Transverse colon (tissue), 4 donors: ENCODE results near the gene STAT3. TPM values are rescaled to one million over a fixed set of nuclear protein-coding genes. Genes with fewer than 3 reads are reported as not detected.
A peak's percentile ranks its signal among the peaks of the same experiment; 100 is the strongest.

Experiments used
- DNase-seq: peaks from one replicate; pipeline ENCODE4 v3.0.0-alpha.2; 2019
- H3K27ac ChIP-seq, 4 donors: fragments of 200-600 bp; sonication (generic); 2 replicates each; pipeline ENCODE4 v1.5.1; 2016 to 2018; ENCODE audit warnings: inconsistent platforms in 4 of 4
- H3K27me3 ChIP-seq: fragments of 200-600 bp; sonication (generic); 2 replicates; pipeline ENCODE4 v1.5.1; 2017; ENCODE audit warnings: inconsistent platforms
- H3K36me3 ChIP-seq, 4 donors: fragments of 200-600 bp; sonication (generic); 2 replicates each; pipeline ENCODE4 v1.5.1; 2017 to 2019; ENCODE audit warnings: inconsistent platforms in 4 of 4
- H3K4me1 ChIP-seq, 4 donors: fragments of 200-600 bp; sonication (generic); 2 replicates each; pipeline ENCODE4 v1.5.1; 2017 to 2020; ENCODE audit warnings: inconsistent platforms in 4 of 4
- H3K4me3 ChIP-seq, 4 donors: fragments of 200-600 bp; sonication (generic); 1 replicate in 1 of 4; 2 replicates in 3 of 4; pipeline versions ENCODE4 v1.5.1 to v1.6.1; 2017 to 2019; ENCODE audit warnings: inconsistent platforms in 4 of 4
- H3K9me3 ChIP-seq, 2 donors: fragments of 200-600 bp; sonication (generic); 2 replicates each; pipeline ENCODE4 v1.5.1; 2017 to 2019; ENCODE audit warnings: inconsistent platforms in 2 of 2
- CTCF ChIP-seq, 5 experiments: fragments of 200-600 bp in 3 of 5; fragments of 450-650 bp in 2 of 5; sonication (generic) in 3 of 5; IDR thresholded peaks; 1 replicate in 2 of 5; 2 replicates in 3 of 5; pipeline ENCODE4 v1.5.1; 2016 to 2017; ENCODE audit warnings: antibody characterized with exemption in 5 of 5, inconsistent platforms in 3 of 5, mild to moderate bottlenecking in 2 of 5, moderate library complexity in 1 of 5
- EP300 ChIP-seq: sonication (generic); formaldehyde crosslinking; IDR thresholded peaks from one replicate; pipeline ENCODE4 v1.6.1; 2017; ENCODE audit warnings: antibody characterized with exemption, low read depth
- POLR2A ChIP-seq: fragments of 450-650 bp; IDR thresholded peaks from one replicate; pipeline ENCODE4 v1.6.1; 2016; ENCODE audit warnings: antibody characterized with exemption, mild to moderate bottlenecking, moderate library complexity
- POLR2AphosphoS5 ChIP-seq, 3 donors: sonication (generic); formaldehyde crosslinking; IDR thresholded peaks; one replicate each; pipeline ENCODE4 v1.6.1; 2016; ENCODE audit warnings: antibody characterized with exemption in 3 of 3
- WGBS, 2 donors: methylation state at CpG; one replicate each; pipeline ENCODE4 v1.1.5; 2018; ENCODE audit warnings: low coverage in 1 of 2; 5-methylcytosine and 5-hydroxymethylcytosine counted together
- in situ Hi-C, 4 donors: fragments of 200-750 bp; cut with MboI; loops; one replicate each; pipeline versions ENCODE4 v1.15.0 to v1.15.1; 2017; ENCODE audit warnings: low sequenced_read_pairs in 3 of 4, low pct_ligation_motif_present in 1 of 4, low pct_unique_long_range_greater_than_20kb in 1 of 4
- intact Hi-C: fragments of 100-400 bp; cut with DNase I; formaldehyde crosslinking; loops from one replicate; pipeline ENCODE4 v1.15.1; 2023; ENCODE audit warnings: low total_unique reads
- total RNA-seq, 4 donors: library from RNA; depleted of rRNA; stranded (reverse); fragments of >200 nt; gene quantifications; one replicate each; pipeline ENCODE4 v1.1.0, GENCODE V29; 2016

The STAT3 gene
- total RNA-seq, 4 donors from 2014 or later, result 110 to 156 (median 130) TPM

- H3K4me3 ChIP-seq, result no peak overlapping the region
- peaks cover 0 to 11% (median 2%) of the 10 kb centered on the region in 4 donors for H3K4me1 ChIP-seq
- H3K27me3 ChIP-seq, result no peaks in the 10 kb centered on the region
- TF ChIP-seq CTCF (IDR thresholded peaks at IDR 0.05) (no peak), EP300 (no peak), POLR2A (no peak), POLR2AphosphoS5 (IDR thresholded peaks at IDR 0.05) (no peak)
- in situ Hi-C loops, result loop anchor here in 1 of 4 donors (25.0 kb wide), 1 partner anchor 175 kb away; no protein-coding TSS in a partner anchor
- H3K36me3 ChIP-seq, result peaks cover 0 to 55% (median 28%) of the 10 kb centered on the region in 4 donors
- peak overlapping the region in 1 of 4 donors; percentile 34 for H3K27ac ChIP-seq
- WGBS, 2 donors, result 68 to 70% methylated on average over 12 to 15 of the region's 15 CpGs
- DNase-seq, result peak; percentile 38
- H3K9me3 ChIP-seq, result no peaks in the 10 kb centered on the region
- intact Hi-C loops, result no loop called here
These were observed 50.8 kb downstream of the STAT3 start for GRCh38 chr17:42337442-42337841.

- in situ Hi-C loops, result loop anchor here in 1 of 4 donors (25.0 kb wide), 1 partner anchor 178 kb away; no protein-coding TSS in a partner anchor
- Histone ChIP-seq H3K27ac (no peak overlapping the region), H3K36me3 (peaks cover 0 to 75% (median 35%) of the 10 kb centered on the region in 4 donors), H3K9me3 (no peaks in the 10 kb centered on the region), H3K4me3 (no peak overlapping the region), H3K4me1 (peaks cover 2 to 9% (median 2%) of the 10 kb centered on the region in 4 donors), H3K27me3 (no peaks in the 10 kb centered on the region)
- intact Hi-C loops, result no loop called here
- no peak for DNase-seq
- TF ChIP-seq EP300, result no peak
- TF ChIP-seq CTCF (IDR thresholded peaks at IDR 0.05), result no peak
- TF ChIP-seq POLR2AphosphoS5 (IDR thresholded peaks at IDR 0.05), result no peak
- TF ChIP-seq POLR2A, result no peak
- WGBS, 2 donors, result 85 to 86% methylated on average over 1 to 3 of the region's 3 CpGs
These were observed 53.6 kb downstream of the STAT3 start for GRCh38 chr17:42334677-42335076.

- intact Hi-C loops (no loop called here), in situ Hi-C loops (loop anchor here in 1 of 4 donors (25.0 kb wide), 1 partner anchor 179 kb away; no protein-coding TSS in a partner anchor)
- TF ChIP-seq CTCF (IDR thresholded peaks at IDR 0.05) (no peak), POLR2A (no peak), POLR2AphosphoS5 (IDR thresholded peaks at IDR 0.05) (no peak), EP300 (no peak)
- 68 to 80% methylated on average over 1 of the region's 1 CpG for WGBS, 2 donors
- Histone ChIP-seq H3K27ac (no peak overlapping the region), H3K27me3 (no peaks in the 10 kb centered on the region), H3K9me3 (no peaks in the 10 kb centered on the region), H3K4me1 (peaks cover 5 to 19% (median 15%) of the 10 kb centered on the region in 4 donors), H3K36me3 (peaks cover 0 to 66% (median 34%) of the 10 kb centered on the region in 4 donors), H3K4me3 (no peak overlapping the region)
- DNase-seq, result no peak
These were observed 55.2 kb downstream of the STAT3 start for GRCh38 chr17:42333053-42333452.

GRCh38 chr17:42329025-42329976 is 58.9 kb downstream of the STAT3 start:
- WGBS, 2 donors, result 43 to 54% methylated on average over 8 to 11 of the region's 11 CpGs
- Histone ChIP-seq H3K27me3 (no peaks in the 10 kb centered on the region), H3K36me3 (peaks cover 0 to 54% (median 20%) of the 10 kb centered on the region in 4 donors), H3K9me3 (no peaks in the 10 kb centered on the region), H3K4me1 (peaks cover 5 to 16% (median 14%) of the 10 kb centered on the region in 4 donors), H3K27ac (peak overlapping the region; percentile 34 to 68 (median 61)), H3K4me3 (no peak overlapping the region)
- intact Hi-C loops (no loop called here), in situ Hi-C loops (loop anchor here in 2 of 4 donors (10.0 to 25.0 kb wide), 3 partner anchors 76 to 196 kb away; no protein-coding TSS in a partner anchor)
- TF ChIP-seq EP300, result no peak
- TF ChIP-seq POLR2A, result no peak
- DNase-seq, result no peak
